H1 (cell line): Measurements from ENCODE around the gene RNF2. TPM values are rescaled to one million over a fixed set of nuclear protein-coding genes. Genes with fewer than 3 reads are reported as not detected.

Experiments
- CTCF ChIA-PET: fragments of 300-600 bp; sonication (Branson Sonifier 250); formaldehyde crosslinking; loops from one replicate; lab custom pipeline; 2021; ENCODE audit not compliant: partially characterized antibody; lab: Charles Lee
- POLR2A ChIA-PET: fragments of 300-600 bp; sonication (Branson Sonifier 250); formaldehyde crosslinking; loops from one replicate; lab custom pipeline; 2021; ENCODE audit warnings: inconsistent platforms; ENCODE audit not compliant: partially characterized antibody; lab: Charles Lee
- DNase-seq, 2 experiments: peaks; one replicate each; pipeline versions ENCODE4 v3.0.0 to v3.0.0-alpha.2; 2010 to 2022; ENCODE audit warnings: low spot score in 2 of 2, low read depth in 1 of 2, mixed read lengths in 1 of 2
- FAIRE-seq: peaks from 2 replicates; lab custom pipeline; 2011; peaks lifted over from hg19 to GRCh38; lab: Jason Lieb, UNC
- H2AFZ ChIP-seq: 2 replicates; pipeline ENCODE4 v1.8.1; 2012; ENCODE audit warnings: low read length, inconsistent platforms
- H2AK5ac ChIP-seq: 2 replicates; pipeline ENCODE4 v1.6.1; 2013; ENCODE audit warnings: low read depth, low read length
- H2BK120ac ChIP-seq: replicated peaks from 2 replicates; pipeline ENCODE3; 2013; ENCODE audit warnings: low read depth, low read length, inconsistent platforms
- H2BK12ac ChIP-seq: 2 replicates; pipeline ENCODE4 v1.6.1; 2013; ENCODE audit warnings: low read depth, low read length
- H2BK15ac ChIP-seq: 2 replicates; pipeline ENCODE4 v1.6.1; 2013; ENCODE audit warnings: low read length
- H2BK20ac ChIP-seq: 2 replicates; pipeline ENCODE4 v1.6.1; 2013; ENCODE audit warnings: low read length
- H2BK5ac ChIP-seq: 2 replicates; pipeline ENCODE4 v1.6.1; 2013; ENCODE audit warnings: low read depth, low read length
- H3K14ac ChIP-seq: 2 replicates; pipeline ENCODE4 v1.6.1; 2013; ENCODE audit warnings: inconsistent platforms; ENCODE audit not compliant: insufficient read length
- H3K18ac ChIP-seq: 2 replicates; pipeline ENCODE4 v1.6.1; 2013; ENCODE audit warnings: low read length; ENCODE audit errors: extremely low read depth
- H3K23ac ChIP-seq: 2 replicates; pipeline ENCODE4 v1.6.1; 2013; ENCODE audit warnings: inconsistent platforms; ENCODE audit not compliant: insufficient read length
- H3K23me2 ChIP-seq: 2 replicates; pipeline ENCODE4 v1.6.1; 2013; ENCODE audit warnings: low read depth, low read length
- H3K27ac ChIP-seq: 2 replicates; pipeline ENCODE4 v1.6.1; 2011; ENCODE audit warnings: low read depth, low read length, inconsistent platforms
- H3K27me3 ChIP-seq, 4 experiments: replicated peaks in 1 of 4; 1 replicate in 1 of 4; 2 replicates in 3 of 4; pipeline versions ENCODE4 v1.6.1 to v1.8.1; 2011 to 2013; ENCODE audit warnings: low read length in 3 of 4, mild to moderate bottlenecking in 3 of 4, inconsistent platforms in 2 of 4, mixed read lengths in 2 of 4, moderate library complexity in 1 of 4; ENCODE audit not compliant: control insufficient read depth in 3 of 4, insufficient read depth in 3 of 4; ENCODE audit errors: extremely low read depth in 1 of 4
- H3K36me3 ChIP-seq, 4 experiments: 2 replicates each; pipeline versions ENCODE4 v1.6.1 to v1.8.1; 2011 to 2013; ENCODE audit warnings: mild to moderate bottlenecking in 4 of 4, low read length in 3 of 4, moderate library complexity in 2 of 4, control low read depth in 1 of 4, inconsistent platforms in 1 of 4; ENCODE audit not compliant: insufficient read depth in 4 of 4, control insufficient read depth in 2 of 4
- H3K4ac ChIP-seq: replicated peaks from 2 replicates; pipeline ENCODE3; 2013; ENCODE audit warnings: low read length, low read depth, mixed read lengths, inconsistent platforms; ENCODE audit not compliant: insufficient read length
- H3K4me1 ChIP-seq, 4 experiments: replicated peaks in 1 of 4; 1 replicate in 1 of 4; 2 replicates in 3 of 4; pipeline versions ENCODE4 v1.6.1 to v1.8.1; 2011 to 2013; ENCODE audit warnings: low read length in 3 of 4, inconsistent platforms in 2 of 4, mixed read lengths in 1 of 4; ENCODE audit not compliant: insufficient read depth in 4 of 4, control insufficient read depth in 3 of 4
- H3K4me2 ChIP-seq, 2 experiments: 2 replicates each; pipeline versions ENCODE4 v1.6.1 to v1.8.1; 2011 to 2013; ENCODE audit warnings: low read depth in 2 of 2, low read length in 2 of 2, control low read depth in 1 of 2, inconsistent platforms in 1 of 2, mild to moderate bottlenecking in 1 of 2; ENCODE audit not compliant: insufficient read depth in 1 of 2
- H3K4me3 ChIP-seq, 4 experiments: fragments of 200-600, 300-600 bp in 1 of 4; sonication (generic), shearing (Covaris generic), sonication (Bioruptor Twin) in 1 of 4; 2 replicates each; pipeline versions ENCODE4 v1.5.1 to v1.8.1; 2011 to 2016; ENCODE audit warnings: low read length in 4 of 4, low read depth in 3 of 4, control low read depth in 2 of 4, inconsistent platforms in 2 of 4, mild to moderate bottlenecking in 2 of 4, mixed read lengths in 1 of 4, moderate library complexity in 1 of 4; ENCODE audit not compliant: insufficient read depth in 2 of 4; ENCODE audit errors: extremely low read depth in 1 of 4
- H3K56ac ChIP-seq: replicated peaks from 2 replicates; pipeline ENCODE3; 2013; ENCODE audit warnings: low read depth, mild to moderate bottlenecking, mixed read lengths, low read length, inconsistent platforms; ENCODE audit not compliant: insufficient read length
- H3K79me1 ChIP-seq: 2 replicates; pipeline ENCODE4 v1.6.1; 2013; ENCODE audit warnings: low read depth, low read length, control low read depth
- H3K79me2 ChIP-seq, 2 experiments: 2 replicates each; pipeline versions ENCODE4 v1.6.1 to v1.8.1; 2012 to 2013; ENCODE audit warnings: low read length in 2 of 2, mild to moderate bottlenecking in 2 of 2, inconsistent platforms in 1 of 2; ENCODE audit not compliant: insufficient read depth in 2 of 2, control insufficient read depth in 1 of 2
- H3K9ac ChIP-seq, 4 experiments: replicated peaks in 1 of 4; 1 replicate in 1 of 4; 2 replicates in 3 of 4; pipeline versions ENCODE4 v1.6.1 to v1.8.1; 2011 to 2013; ENCODE audit warnings: low read depth in 3 of 4, low read length in 3 of 4, control low read depth in 2 of 4, mild to moderate bottlenecking in 2 of 4, moderate library complexity in 2 of 4, inconsistent platforms in 1 of 4; ENCODE audit errors: extremely low read depth in 1 of 4
- H3K9me3 ChIP-seq, 2 experiments: 2 replicates each; pipeline versions ENCODE4 v1.6.1 to v1.8.1; 2012 to 2013; ENCODE audit warnings: mild to moderate bottlenecking in 2 of 2, moderate library complexity in 2 of 2, control low read depth in 1 of 2, inconsistent platforms in 1 of 2, low read depth in 1 of 2, low read length in 1 of 2, mixed read lengths in 1 of 2; ENCODE audit not compliant: insufficient read depth in 2 of 2
- H4K20me1 ChIP-seq, 2 experiments: replicated peaks in 1 of 2; 2 replicates each; pipeline versions ENCODE3 to v1.8.1; 2011 to 2013; ENCODE audit warnings: inconsistent platforms in 2 of 2, low read length in 2 of 2, mild to moderate bottlenecking in 1 of 2; ENCODE audit not compliant: insufficient read depth in 2 of 2, control insufficient read depth in 1 of 2
- H4K5ac ChIP-seq: 2 replicates; pipeline ENCODE4 v1.6.1; 2013; ENCODE audit warnings: low read length, low read depth, mixed read lengths, inconsistent platforms; ENCODE audit not compliant: insufficient read length
- H4K8ac ChIP-seq: 2 replicates; pipeline ENCODE4 v1.8.0; 2013; ENCODE audit warnings: mild to moderate bottlenecking, moderate library complexity, low read length, inconsistent platforms; ENCODE audit not compliant: insufficient read depth; ENCODE audit errors: extremely low read depth
- H4K91ac ChIP-seq: replicated peaks from 2 replicates; pipeline ENCODE3; 2013; ENCODE audit warnings: low read length, mixed read lengths, inconsistent platforms; ENCODE audit not compliant: insufficient read length
- CHD2 ChIP-seq: IDR thresholded peaks from 2 replicates; pipeline ENCODE4 v1.6.1; 2012; ENCODE audit warnings: low read length, improper control_type of control experiment
- EZH2 ChIP-seq: fragments of 200-600 bp; sonication (generic); IDR thresholded peaks from 2 replicates; pipeline ENCODE4 v1.7.1; 2012; ENCODE audit warnings: low read depth, mild to moderate bottlenecking, moderate library complexity, low read length, inconsistent platforms; ENCODE audit not compliant: severe bottlenecking
- POLR2AphosphoS5 ChIP-seq: IDR thresholded peaks from 2 replicates; pipeline ENCODE4 v1.6.1; 2011; ENCODE audit warnings: low read depth, low read length
- SIN3A ChIP-seq, 2 experiments: IDR thresholded peaks in 1 of 2; conservative IDR thresholded peaks in 1 of 2; 2 replicates each; pipeline ENCODE4 v1.6.1; 2011 to 2012; ENCODE audit warnings: low read length in 2 of 2, improper control_type of control experiment in 1 of 2, low read depth in 1 of 2, mild to moderate bottlenecking in 1 of 2
- SP1 ChIP-seq: IDR thresholded peaks from 2 replicates; pipeline ENCODE4 v1.6.1; 2011; ENCODE audit warnings: low read depth, low read length
- WGBS, 2 experiments: shearing (Covaris generic) in 1 of 2; methylation state at CpG; one replicate each; pipeline versions ENCODE4 v1.1.6 to v1.1.7; 2013 to 2015; ENCODE audit warnings: low lambda C conversion rate in 2 of 2, mixed read lengths in 2 of 2, inconsistent platforms in 1 of 2, low coverage in 1 of 2, missing lambda C conversion rate in 1 of 2; ENCODE audit not compliant: insufficient replicate concordance in 2 of 2, insufficient coverage in 1 of 2, insufficient read length in 1 of 2; ENCODE audit errors: extremely low coverage in 1 of 2, missing lambda C conversion rate in 1 of 2; 5-methylcytosine and 5-hydroxymethylcytosine counted together
- polyA plus RNA-seq, 7 experiments: library from polyadenylated mRNA; depleted of rRNA in 3 of 7; stranded (reverse) in 5 of 7; unstranded in 2 of 7; fragments of >200 nt in 5 of 7; fragments of 200-250 nt in 2 of 7; gene quantifications; 1 replicate in 5 of 7; 2 replicates in 1 of 7; 4 replicates in 1 of 7; pipeline versions ENCODE4 v1.2.1 to v1.2.3, GENCODE V29; 2011 to 2013; ENCODE audit warnings: missing spikeins in 2 of 7, mixed read lengths in 2 of 7
- total RNA-seq: library from RNA; stranded (reverse); fragmentation: NEBNext Ultra II Directional; extraction: Animal tissue kit (Norgen Biotek cat#: 25700); gene quantifications from 2 replicates; pipeline ENCODE4 v1.2.1, GENCODE V29; 2021

The RNF2 gene
- total and polyA plus RNA-seq, 2 of the 8 experiments (the other 6 are each of a cell fraction or from before 2014, with no cell fraction given), result 28.9 to 58.9 TPM

DNA sequence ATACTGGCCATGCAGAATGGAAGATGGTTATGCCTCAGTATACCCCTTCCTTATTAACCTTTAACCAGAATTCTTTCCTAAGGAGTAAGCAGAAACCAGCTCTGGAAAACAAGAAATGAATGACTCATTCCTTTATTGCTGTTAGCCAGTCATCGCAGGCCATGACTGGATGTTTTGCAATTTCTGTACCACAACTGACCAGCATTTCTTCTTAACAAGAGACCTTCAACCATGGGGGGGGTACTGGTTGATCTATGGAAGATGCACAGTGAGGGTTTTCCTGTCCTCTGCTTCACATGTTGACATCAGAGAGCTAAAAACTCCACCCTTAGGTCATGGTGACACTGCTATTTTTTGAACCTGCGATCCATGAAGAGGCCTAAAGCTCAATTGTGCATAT, 28.0 kb upstream of the RNF2 start:
- no peak overlapping the region for H3K23ac ChIP-seq
- POLR2A ChIA-PET, result no interaction called here
- H4K5ac ChIP-seq, result no peak overlapping the region
- no peak overlapping the region for H2AK5ac ChIP-seq
- no peaks in the 10 kb centered on the region for H3K36me3 ChIP-seq
- 100% methylated on average over 2 of the region's 2 CpGs; no CpG with 5 or more reads in 1 of the 2 experiments for WGBS, 2 experiments
- no peak overlapping the region for H3K4ac ChIP-seq
- H4K20me1 ChIP-seq, result no peaks in the 10 kb centered on the region
- no peaks in the 10 kb centered on the region for H3K4me1 ChIP-seq
- H2BK120ac ChIP-seq, result no peak overlapping the region
- H3K23me2 ChIP-seq, result no peaks in the 10 kb centered on the region
- H3K79me2 ChIP-seq, result no peaks in the 10 kb centered on the region
- H3K14ac ChIP-seq, result no peak overlapping the region
- no peaks in the 10 kb centered on the region for H3K79me1 ChIP-seq
- H2AFZ ChIP-seq, result no peak overlapping the region
- no peak for FAIRE-seq
- no peak overlapping the region for H3K9ac ChIP-seq
- H3K9me3 ChIP-seq, result no peaks in the 10 kb centered on the region
- no peak overlapping the region for H3K27ac ChIP-seq
- no peak overlapping the region for H3K18ac ChIP-seq
- no peak overlapping the region for H2BK5ac ChIP-seq
- H4K91ac ChIP-seq, result no peak overlapping the region
- CTCF ChIA-PET, result interaction anchor here (1.0 to 1.6 kb wide), 2 partner anchors 11 to 212 kb away, joined by 3 to 4 read pairs; no protein-coding TSS in a partner anchor
- no peak overlapping the region for H2BK15ac ChIP-seq
- no peak overlapping the region for H3K56ac ChIP-seq
- H3K4me2 ChIP-seq, result no peak overlapping the region
- H3K4me3 ChIP-seq, result no peak overlapping the region
- H4K8ac ChIP-seq, result no peak overlapping the region
- no peak overlapping the region for H2BK20ac ChIP-seq
- H2BK12ac ChIP-seq, result no peak overlapping the region
- peaks cover 0 to 1% (median 0%) of the 10 kb centered on the region in 4 experiments; a peak in 1 of 7 replicates for H3K27me3 ChIP-seq
- DNase-seq, result no peak
- TF ChIP-seq POLR2AphosphoS5 (no peak), EZH2 (no peak), CHD2 (no peak), SP1 (no peak), SIN3A (conservative IDR thresholded peaks at IDR 0.05 in 1 of 2, IDR thresholded peaks at IDR 0.05 in 1 of 2; ENCODE audit: low read depth in 1 of 2, low read length in 2 of 2) (no peak)
